Measurements from ENCODE around the gene MYH9.
"Not testable (repeated sequence)": the region's sequence is repeated elsewhere in the genome, so short reads cannot be mapped to it uniquely, and the experiment has no call there.

The MYH9 gene

DNA sequence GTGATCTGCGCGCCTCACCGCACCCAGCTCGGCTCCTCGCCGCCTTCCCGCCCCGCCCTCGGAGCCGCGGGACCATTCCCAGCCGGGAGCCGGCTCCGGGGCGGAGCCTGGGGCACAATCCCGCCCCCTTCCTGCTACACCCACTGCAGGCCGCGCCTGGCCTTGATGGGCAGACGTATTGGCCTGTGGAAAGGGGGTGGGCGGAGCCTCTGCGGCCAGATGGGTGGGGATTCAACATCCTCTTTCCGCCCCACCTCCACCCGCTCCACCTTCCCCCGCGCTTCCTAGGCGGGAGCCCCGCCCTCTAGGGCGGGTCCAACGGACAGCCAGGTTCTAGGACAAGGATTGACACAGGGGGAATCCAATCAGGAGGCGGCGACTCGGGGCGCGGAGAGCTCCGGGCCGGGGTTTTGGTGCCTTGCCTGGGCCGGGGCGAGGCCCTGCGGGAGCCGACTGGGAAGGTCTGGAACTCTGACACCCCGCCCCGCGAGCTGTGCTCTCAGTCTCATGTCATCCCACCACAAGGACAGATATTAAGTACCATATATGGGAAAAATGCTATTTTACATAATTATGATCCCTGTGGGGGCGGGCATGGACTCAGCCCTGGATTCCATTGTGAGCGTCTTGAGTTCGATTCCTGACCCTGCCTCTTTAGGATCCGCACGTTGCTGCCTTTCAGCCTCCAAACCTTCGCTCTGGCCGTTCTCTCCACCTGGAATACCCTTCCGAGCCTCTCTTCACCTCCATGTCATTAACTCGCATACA is at the start of gene MYH9:
Gene MYH9, minus strand, starts transcription at position 9 of the 768 bp plus-strand sequence. CDS start 38,731 bp downstream, outside the sequence.
- H3K27me3 ChIP-seq (ENCODE audit: insufficient read depth, low read length): no peaks in the 10 kb centered on the region
- peaks cover 43% of the 10 kb centered on the region for H3K79me2 ChIP-seq (ENCODE audit: control insufficient read depth, insufficient read depth, low read length, unreplicated experiment)
- H3K4me3 ChIP-seq (ENCODE audit: low read depth, low read length): peak within 1 kb of the TSS; percentile 94
- peaks cover 8% of the 10 kb centered on the region for H3K4me1 ChIP-seq (ENCODE audit: control insufficient read depth, insufficient read depth, low read length, unreplicated experiment)
- peak within 1 kb of the TSS; percentile 80 for H3K27ac ChIP-seq (ENCODE audit: low read depth, low read length)
- H2AFZ ChIP-seq (ENCODE audit: low read length, unreplicated experiment): peak within 1 kb of the TSS; percentile 84
- peaks cover 3% of the 10 kb centered on the region; the same call in 1 of the 2 replicates for H3K36me3 ChIP-seq (ENCODE audit: insufficient read depth, low read length)

DNA sequence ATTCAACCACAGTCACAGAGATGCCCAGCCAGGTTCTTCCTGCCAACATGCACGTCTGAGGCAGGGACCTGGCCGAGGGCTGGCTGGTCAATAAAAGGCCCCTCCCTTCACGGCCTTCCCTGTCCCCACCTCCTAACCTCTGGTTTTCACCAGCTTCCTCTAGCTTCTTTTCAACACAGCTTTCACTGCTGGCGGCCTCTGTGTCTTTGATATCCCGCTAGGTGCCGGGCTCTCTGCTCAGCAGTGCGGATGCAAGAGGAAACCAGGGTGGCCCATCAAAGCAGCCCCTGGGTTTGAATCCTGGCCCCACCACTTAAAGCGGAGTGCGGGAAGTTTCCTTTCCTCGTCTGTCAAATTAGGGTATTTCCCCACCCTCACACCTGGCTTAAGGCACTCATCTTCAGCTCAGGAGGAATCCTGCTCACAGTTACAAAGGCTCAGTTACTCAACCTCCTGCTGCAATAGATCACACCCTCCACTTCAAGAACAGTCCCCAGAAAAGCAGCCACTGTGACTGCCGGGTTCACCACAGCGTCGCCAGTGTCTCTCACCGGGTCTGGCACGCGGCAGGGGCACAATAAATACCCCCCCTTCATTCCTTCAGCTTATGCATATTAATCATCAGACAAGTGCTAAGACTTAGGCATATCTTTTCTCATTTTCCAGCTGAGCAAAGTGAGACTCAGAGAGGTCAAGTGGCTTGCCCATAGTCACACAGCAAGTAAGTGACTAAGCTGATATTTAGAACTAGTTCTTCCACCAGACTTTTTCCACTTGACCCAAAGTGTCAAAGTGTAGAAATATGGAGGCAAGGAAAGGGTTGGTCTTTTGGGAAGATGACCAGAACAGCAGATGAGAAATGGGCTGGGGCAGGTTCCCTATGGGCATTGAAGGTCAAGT is 48.0 kb upstream of the MYH9 start:
- H3K4me1 ChIP-seq (ENCODE audit: control insufficient read depth, insufficient read depth, low read length, unreplicated experiment): peaks cover 19% of the 10 kb centered on the region

DNA sequence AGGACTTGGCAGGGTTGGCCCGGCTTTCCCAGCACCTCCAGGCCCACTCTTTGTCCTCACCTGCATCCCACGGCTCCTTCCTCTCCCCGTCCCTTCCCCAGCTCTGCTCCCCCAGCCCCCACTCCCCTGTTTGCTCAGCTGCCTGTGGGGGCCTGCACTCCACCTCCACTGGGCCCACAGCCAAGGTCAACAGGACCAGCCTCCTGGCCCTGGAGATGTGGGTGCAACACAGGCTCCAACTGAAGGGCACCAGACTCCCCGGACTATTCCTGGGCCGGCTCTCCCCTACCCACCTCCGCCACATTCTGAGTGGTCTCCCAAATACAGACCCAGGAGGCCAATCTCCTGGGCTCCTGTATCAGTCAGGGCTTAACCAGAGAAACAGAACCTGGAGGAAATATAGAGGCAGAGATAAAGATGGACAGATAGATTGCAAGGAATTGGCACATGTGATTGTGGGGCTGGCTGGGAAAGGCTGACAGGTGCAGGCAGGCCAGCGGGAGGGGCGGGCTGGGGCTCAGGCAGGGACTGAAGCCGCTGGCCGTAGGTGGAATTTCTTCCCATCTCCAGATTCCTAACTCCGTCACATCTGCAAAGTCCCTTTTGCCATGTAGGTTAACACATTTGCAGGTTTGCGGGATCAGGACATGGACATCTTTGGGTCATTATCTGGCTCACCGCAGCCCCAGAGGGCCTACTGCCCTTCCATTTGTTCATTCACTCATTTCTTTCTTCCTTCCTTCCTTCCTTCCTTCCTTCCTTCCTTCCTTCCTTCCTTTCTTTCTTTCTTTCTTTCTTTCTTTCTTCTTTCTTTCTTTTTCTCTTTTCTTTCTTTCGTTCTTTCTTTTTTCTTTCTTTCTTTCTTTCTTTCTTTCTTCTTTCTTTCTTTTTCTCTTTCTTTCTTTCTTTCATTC is 45.8 kb upstream of the MYH9 start:
- H3K4me3 ChIP-seq (ENCODE audit: low read depth, low read length): no peak overlapping the region
- H3K27ac ChIP-seq (ENCODE audit: low read depth, low read length): no peak overlapping the region
- H3K36me3 ChIP-seq (ENCODE audit: insufficient read depth, low read length): no peaks in the 10 kb centered on the region
- H3K79me2 ChIP-seq (ENCODE audit: control insufficient read depth, insufficient read depth, low read length, unreplicated experiment): no peaks in the 10 kb centered on the region
- H3K27me3 ChIP-seq (ENCODE audit: insufficient read depth, low read length): no peaks in the 10 kb centered on the region
- no peak overlapping the region for H2AFZ ChIP-seq (ENCODE audit: low read length, unreplicated experiment)
- H3K4me1 ChIP-seq (ENCODE audit: control insufficient read depth, insufficient read depth, low read length, unreplicated experiment): peaks cover 8% of the 10 kb centered on the region

More for the DNA sequence above, 48.0 kb upstream of the MYH9 start:
- H3K27ac ChIP-seq (ENCODE audit: low read depth, low read length): no peak overlapping the region
- no peak overlapping the region for H3K4me3 ChIP-seq (ENCODE audit: low read depth, low read length)
- no peaks in the 10 kb centered on the region for H3K27me3 ChIP-seq (ENCODE audit: insufficient read depth, low read length)
- no peaks in the 10 kb centered on the region for H3K36me3 ChIP-seq (ENCODE audit: insufficient read depth, low read length)
- H3K79me2 ChIP-seq (ENCODE audit: control insufficient read depth, insufficient read depth, low read length, unreplicated experiment): no peaks in the 10 kb centered on the region
- H2AFZ ChIP-seq (ENCODE audit: low read length, unreplicated experiment): no peak overlapping the region

DNA sequence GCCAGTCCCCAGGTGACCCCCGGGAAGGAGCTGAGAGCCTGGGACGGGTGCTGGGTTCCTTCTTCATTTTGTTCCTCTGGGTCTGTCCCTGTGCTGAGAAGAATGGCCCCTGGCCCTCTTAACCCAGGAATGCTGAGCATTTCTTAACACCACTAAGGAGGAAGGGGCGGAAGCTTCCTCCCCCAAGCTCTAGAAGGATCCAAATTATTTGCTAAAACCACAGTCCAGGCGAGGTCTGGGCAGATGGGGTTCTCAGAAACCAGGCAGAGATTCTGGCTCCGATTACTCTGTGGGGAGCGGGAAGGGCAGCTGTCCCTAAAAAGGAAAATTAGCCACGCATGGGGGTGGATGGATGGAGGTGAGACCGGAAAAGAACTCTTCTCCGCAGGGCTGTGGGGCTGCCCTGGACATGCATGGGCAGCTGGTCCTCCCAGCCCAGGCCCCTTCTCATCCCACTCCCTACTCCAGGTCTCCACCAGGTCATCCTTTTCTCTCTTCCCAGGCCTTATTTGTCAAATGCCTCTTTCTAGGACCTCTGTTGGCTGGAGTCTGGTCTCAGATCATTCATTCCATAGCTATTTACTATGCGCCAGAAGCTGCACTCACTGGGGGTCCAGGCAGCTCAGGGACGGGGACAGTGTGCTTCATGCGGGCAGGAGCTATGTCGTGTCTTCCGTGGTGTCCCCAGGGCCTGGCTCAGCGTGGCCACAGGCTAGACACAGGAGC is 45.0 kb upstream of the MYH9 start:
- H3K4me3 ChIP-seq (ENCODE audit: low read depth, low read length): no peak overlapping the region
- peaks cover 8% of the 10 kb centered on the region for H3K4me1 ChIP-seq (ENCODE audit: control insufficient read depth, insufficient read depth, low read length, unreplicated experiment)
- no peak overlapping the region for H2AFZ ChIP-seq (ENCODE audit: low read length, unreplicated experiment)
- H3K79me2 ChIP-seq (ENCODE audit: control insufficient read depth, insufficient read depth, low read length, unreplicated experiment): no peaks in the 10 kb centered on the region
- no peaks in the 10 kb centered on the region for H3K36me3 ChIP-seq (ENCODE audit: insufficient read depth, low read length)
- no peak overlapping the region for H3K27ac ChIP-seq (ENCODE audit: low read depth, low read length)
- no peaks in the 10 kb centered on the region for H3K27me3 ChIP-seq (ENCODE audit: insufficient read depth, low read length)

DNA sequence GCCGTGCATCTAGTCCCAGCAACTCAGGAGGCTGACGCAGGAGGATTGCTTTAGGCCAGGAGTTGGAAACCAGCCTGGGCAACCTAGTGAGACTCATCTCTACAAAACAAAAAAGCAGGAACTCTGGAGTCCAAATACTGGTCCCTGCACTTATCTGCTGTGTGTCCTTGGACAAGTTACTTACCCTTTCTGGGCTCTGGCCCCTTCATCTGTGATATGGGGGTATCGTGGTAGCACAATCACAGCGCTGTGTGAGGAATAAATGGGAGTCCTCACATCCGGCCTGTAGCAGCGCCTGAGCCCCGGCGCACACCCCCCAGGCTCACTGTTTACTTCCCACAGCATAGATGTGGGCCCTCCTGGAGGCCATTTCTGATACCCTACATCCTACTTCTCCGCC is 44.2 kb upstream of the MYH9 start:
- no peak overlapping the region for H3K4me3 ChIP-seq (ENCODE audit: low read depth, low read length)
- H2AFZ ChIP-seq (ENCODE audit: low read length, unreplicated experiment): no peak overlapping the region
- H3K4me1 ChIP-seq (ENCODE audit: control insufficient read depth, insufficient read depth, low read length, unreplicated experiment): peaks cover 8% of the 10 kb centered on the region
- H3K27me3 ChIP-seq (ENCODE audit: insufficient read depth, low read length): no peaks in the 10 kb centered on the region
- no peaks in the 10 kb centered on the region for H3K36me3 ChIP-seq (ENCODE audit: insufficient read depth, low read length)
- no peaks in the 10 kb centered on the region for H3K79me2 ChIP-seq (ENCODE audit: control insufficient read depth, insufficient read depth, low read length, unreplicated experiment)
- no peak overlapping the region for H3K27ac ChIP-seq (ENCODE audit: low read depth, low read length)

DNA sequence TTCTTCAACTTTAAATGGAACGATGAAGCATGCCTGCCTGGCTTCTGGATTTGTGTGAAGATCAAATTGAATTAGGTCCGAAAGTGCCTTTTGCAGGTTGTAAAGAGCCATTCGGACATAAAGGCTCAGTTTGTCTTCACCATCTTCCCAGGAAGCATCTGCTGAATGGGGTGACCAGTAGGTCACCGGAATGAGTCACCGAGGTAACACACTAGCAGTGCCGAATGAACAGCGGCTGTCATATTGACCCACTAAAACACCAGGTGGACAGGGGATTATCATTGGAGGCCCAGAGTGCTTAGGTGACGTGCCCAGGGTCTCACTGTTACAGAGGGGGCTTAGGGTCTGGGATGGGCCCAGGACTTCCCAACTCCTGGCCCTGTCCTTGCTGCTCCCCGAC is 43.1 kb upstream of the MYH9 start:
- no peaks in the 10 kb centered on the region for H3K79me2 ChIP-seq (ENCODE audit: control insufficient read depth, insufficient read depth, low read length, unreplicated experiment)
- no peak overlapping the region for H3K27ac ChIP-seq (ENCODE audit: low read depth, low read length)
- H2AFZ ChIP-seq (ENCODE audit: low read length, unreplicated experiment): no peak overlapping the region
- no peak overlapping the region for H3K4me3 ChIP-seq (ENCODE audit: low read depth, low read length)
- no peaks in the 10 kb centered on the region for H3K36me3 ChIP-seq (ENCODE audit: insufficient read depth, low read length)
- H3K4me1 ChIP-seq (ENCODE audit: control insufficient read depth, insufficient read depth, low read length, unreplicated experiment): peaks cover 15% of the 10 kb centered on the region
- H3K27me3 ChIP-seq (ENCODE audit: insufficient read depth, low read length): no peaks in the 10 kb centered on the region

DNA sequence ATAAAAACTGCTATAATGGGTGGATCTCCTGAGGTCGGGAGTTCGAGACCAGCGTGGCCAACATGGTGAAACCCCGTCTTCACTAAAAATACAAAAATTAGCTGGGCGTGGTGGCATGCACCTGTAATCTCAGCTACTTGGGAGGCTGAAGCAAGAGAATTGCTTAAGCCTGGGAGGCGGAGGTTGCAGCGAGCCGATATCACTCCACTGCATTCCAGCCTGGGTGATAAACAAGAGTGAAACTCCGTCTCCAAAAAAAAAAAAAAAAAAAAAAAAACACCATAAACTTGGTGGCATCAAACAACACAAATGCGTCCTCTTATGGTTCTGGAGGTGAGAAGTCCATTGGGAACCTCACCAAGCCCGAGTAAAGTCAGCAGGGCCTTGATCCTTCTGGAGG is 40.2 kb upstream of the MYH9 start:
- H3K79me2 ChIP-seq (ENCODE audit: control insufficient read depth, insufficient read depth, low read length, unreplicated experiment); H3K4me3 ChIP-seq (ENCODE audit: low read depth, low read length); H2AFZ ChIP-seq (ENCODE audit: low read length, unreplicated experiment); H3K36me3 ChIP-seq (ENCODE audit: insufficient read depth, low read length); H3K27ac ChIP-seq (ENCODE audit: low read depth, low read length); H3K27me3 ChIP-seq (ENCODE audit: insufficient read depth, low read length): not testable (repeated sequence)
- H3K4me1 ChIP-seq (ENCODE audit: control insufficient read depth, insufficient read depth, low read length, unreplicated experiment): peaks cover 13% of the 10 kb centered on the region

DNA sequence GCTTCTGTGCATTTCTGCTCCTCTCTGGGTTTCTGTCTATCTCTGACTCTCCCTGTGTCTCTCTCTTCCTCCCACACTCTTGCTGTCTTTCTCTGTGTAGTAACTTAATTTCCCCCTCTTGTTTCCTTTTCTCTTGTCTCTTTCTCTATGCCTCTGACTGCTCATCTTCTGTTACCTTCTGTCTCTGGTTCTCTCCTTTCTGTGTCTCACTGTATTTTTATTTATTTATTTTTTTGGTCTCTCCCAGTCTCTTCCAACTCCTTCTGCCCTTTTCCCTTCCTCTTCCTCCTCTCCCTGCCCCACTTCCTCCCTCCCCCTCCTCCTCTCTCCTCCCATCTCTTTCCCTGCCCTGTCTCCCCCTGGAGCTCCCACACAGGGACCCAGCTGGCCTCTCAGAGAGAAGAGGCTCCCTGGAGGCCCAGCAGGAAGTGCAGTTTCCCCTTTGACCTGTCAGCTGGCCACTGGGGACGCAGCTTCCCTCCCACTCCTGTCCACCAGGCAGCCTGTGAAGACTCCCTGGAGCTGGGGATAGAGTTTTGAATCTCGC is 38.3 kb upstream of the MYH9 start:
- H3K27ac ChIP-seq (ENCODE audit: low read depth, low read length): no peak overlapping the region
- no peaks in the 10 kb centered on the region for H3K36me3 ChIP-seq (ENCODE audit: insufficient read depth, low read length)
- H2AFZ ChIP-seq (ENCODE audit: low read length, unreplicated experiment): no peak overlapping the region
- no peaks in the 10 kb centered on the region for H3K27me3 ChIP-seq (ENCODE audit: insufficient read depth, low read length)
- no peak overlapping the region for H3K4me3 ChIP-seq (ENCODE audit: low read depth, low read length)
- peaks cover 10% of the 10 kb centered on the region for H3K4me1 ChIP-seq (ENCODE audit: control insufficient read depth, insufficient read depth, low read length, unreplicated experiment)
- H3K79me2 ChIP-seq (ENCODE audit: control insufficient read depth, insufficient read depth, low read length, unreplicated experiment): no peaks in the 10 kb centered on the region

DNA sequence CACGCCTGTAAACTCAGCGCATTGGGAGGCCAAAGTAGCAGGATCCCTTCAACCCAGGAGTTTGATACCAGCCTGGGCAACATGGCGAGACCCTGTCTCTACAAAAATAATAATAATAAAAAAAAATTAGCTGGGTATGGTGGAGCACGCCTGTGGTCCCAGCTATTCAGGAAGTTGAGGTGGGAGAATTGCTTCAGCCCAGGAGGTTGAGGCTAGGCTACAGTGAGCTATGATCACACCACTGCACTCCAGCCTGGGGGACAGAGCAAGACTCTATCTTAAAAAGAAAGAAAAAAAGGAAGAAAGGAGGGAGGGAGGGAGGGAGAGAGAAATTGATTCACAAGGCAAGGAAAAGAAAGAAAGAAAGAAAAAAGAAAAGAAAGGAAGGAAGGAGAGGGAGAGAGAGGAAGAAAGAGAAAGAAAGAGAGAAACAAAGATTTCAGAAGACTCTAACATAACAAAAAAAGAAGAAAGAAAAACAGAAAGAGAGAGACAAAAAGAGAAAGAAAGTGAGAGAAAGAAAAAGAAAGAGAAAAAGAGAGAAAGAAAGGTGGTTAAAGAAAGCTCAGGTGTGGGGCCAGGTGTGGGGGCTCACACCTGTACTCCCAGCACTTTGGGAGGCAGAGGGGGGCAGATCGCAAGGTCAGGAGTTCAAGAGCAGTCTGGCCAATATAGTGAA is 37.3 kb upstream of the MYH9 start:
- peaks cover 10% of the 10 kb centered on the region for H3K4me1 ChIP-seq (ENCODE audit: control insufficient read depth, insufficient read depth, low read length, unreplicated experiment)
- H3K27me3 ChIP-seq (ENCODE audit: insufficient read depth, low read length): no peaks in the 10 kb centered on the region
- H3K79me2 ChIP-seq (ENCODE audit: control insufficient read depth, insufficient read depth, low read length, unreplicated experiment): no peaks in the 10 kb centered on the region
- no peaks in the 10 kb centered on the region for H3K36me3 ChIP-seq (ENCODE audit: insufficient read depth, low read length)
- H3K4me3 ChIP-seq (ENCODE audit: low read depth, low read length): no peak overlapping the region
- no peak overlapping the region for H3K27ac ChIP-seq (ENCODE audit: low read depth, low read length)
- no peak overlapping the region for H2AFZ ChIP-seq (ENCODE audit: low read length, unreplicated experiment)
